Stomach smooth muscle (tissue), 2 donors: ENCODE data around the gene WNT7B.

Experiments used
- H3K27ac ChIP-seq: one replicate; pipeline ENCODE4 v1.7.0; 2013; ENCODE audit warnings: mild to moderate bottlenecking, low read length, inconsistent platforms
- H3K27me3 ChIP-seq, 2 donors: one replicate each; pipeline ENCODE4 v1.7.0; 2013; ENCODE audit warnings: low read length in 2 of 2; ENCODE audit not compliant: insufficient read depth in 2 of 2, control insufficient read depth in 1 of 2
- H3K36me3 ChIP-seq, 2 donors: one replicate each; pipeline ENCODE4 v1.7.0; 2013; ENCODE audit warnings: low read length in 2 of 2; ENCODE audit not compliant: control insufficient read depth in 2 of 2, insufficient read depth in 2 of 2
- H3K4me1 ChIP-seq: one replicate; pipeline ENCODE4 v1.7.0; 2013; ENCODE audit warnings: low read length; ENCODE audit not compliant: control insufficient read depth, insufficient read depth
- H3K4me3 ChIP-seq, 2 donors: one replicate each; pipeline ENCODE4 v1.7.0; 2013; ENCODE audit warnings: low read length in 2 of 2
- H3K9ac ChIP-seq, 2 donors: one replicate each; pipeline ENCODE4 v1.7.0; 2013; ENCODE audit warnings: low read length in 2 of 2, mild to moderate bottlenecking in 1 of 2
- H3K9me3 ChIP-seq, 2 donors: one replicate each; pipeline ENCODE4 v1.7.0; 2013; ENCODE audit warnings: low read length in 2 of 2; ENCODE audit not compliant: control insufficient read depth in 2 of 2
- donor health status: healthy.
- donor health status: Pancreatic carcinoma.

Gene WNT7B

GRCh38 chr22:45977003-45977411 lies at the start of gene WNT7B:
WNT7B (minus strand) TSS chr22:45977162; CDS start chr22:45976754, 408 bp downstream.
- Histone ChIP-seq H3K27me3 (peaks cover 57 to 64% of the 10 kb centered on the region in 2 donors), H3K4me1 (peaks cover 31% of the 10 kb centered on the region), H3K9ac (no peak within 1 kb of the TSS), H3K36me3 (no peaks in the 10 kb centered on the region), H3K27ac (no peak within 1 kb of the TSS), H3K9me3 (no peaks in the 10 kb centered on the region), H3K4me3 (peak within 1 kb of the TSS in 1 of 2 donors; percentile 57)

GRCh38 chr22:46025973-46026898 lies 49.3 kb upstream of the WNT7B start:
- Histone ChIP-seq H3K27me3 (no peaks in the 10 kb centered on the region), H3K36me3 (no peaks in the 10 kb centered on the region), H3K4me1 (peaks cover 21% of the 10 kb centered on the region), H3K27ac (peak overlapping the region; percentile 60), H3K9ac (peak overlapping the region; percentile 70 to 72), H3K9me3 (no peaks in the 10 kb centered on the region), H3K4me3 (peak overlapping the region; percentile 52 to 72)

- Histone ChIP-seq H3K4me1 (peaks cover 21% of the 10 kb centered on the region), H3K4me3 (no peak overlapping the region), H3K36me3 (no peaks in the 10 kb centered on the region), H3K27me3 (no peaks in the 10 kb centered on the region), H3K9ac (no peak overlapping the region), H3K27ac (no peak overlapping the region), H3K9me3 (no peaks in the 10 kb centered on the region)
Measured at GRCh38 chr22:46025225-46025972, 48.4 kb upstream of the WNT7B start.

DNA sequence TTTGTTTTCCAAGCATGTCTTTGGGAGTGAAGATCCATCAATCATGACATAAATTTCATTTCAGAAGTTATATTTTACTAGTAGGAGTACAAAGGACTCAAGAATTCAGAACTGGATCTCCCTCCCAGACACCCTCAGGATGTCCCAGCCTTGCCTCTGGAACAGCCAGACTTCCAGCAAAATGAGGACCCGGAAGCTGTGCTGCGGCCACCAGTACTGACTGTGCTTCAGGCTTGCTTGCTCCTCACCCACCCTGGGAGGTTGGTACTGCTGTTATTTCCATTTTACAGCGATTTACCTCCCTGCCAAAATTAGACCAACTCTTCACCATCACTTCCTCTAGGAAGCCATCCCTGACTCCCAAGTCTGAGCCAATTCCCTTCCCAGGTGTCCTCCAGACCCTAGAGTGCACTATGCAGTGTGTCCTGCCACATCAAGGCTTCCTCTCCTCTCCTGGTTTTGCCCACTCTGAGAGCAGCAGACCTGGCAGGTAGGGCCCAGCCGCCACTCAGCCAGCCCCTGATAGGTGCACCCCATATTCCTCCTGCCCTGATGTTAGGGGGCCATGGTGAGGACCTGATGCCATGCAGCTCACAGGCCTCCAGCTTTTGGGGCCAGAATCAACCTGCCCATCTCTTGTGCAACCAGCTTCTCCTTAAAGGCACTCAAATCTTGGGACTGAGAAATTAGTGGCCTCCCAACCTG lies 47.3 kb upstream of the WNT7B start:
- peak overlapping the region; percentile 37 for H3K27ac ChIP-seq
- H3K27me3 ChIP-seq = no peaks in the 10 kb centered on the region
- no peak overlapping the region for H3K4me3 ChIP-seq
- H3K4me1 ChIP-seq = peaks cover 21% of the 10 kb centered on the region
- peak overlapping the region in 1 of 2 donors; percentile 3 for H3K9ac ChIP-seq
- no peaks in the 10 kb centered on the region for H3K9me3 ChIP-seq
- H3K36me3 ChIP-seq = no peaks in the 10 kb centered on the region

DNA sequence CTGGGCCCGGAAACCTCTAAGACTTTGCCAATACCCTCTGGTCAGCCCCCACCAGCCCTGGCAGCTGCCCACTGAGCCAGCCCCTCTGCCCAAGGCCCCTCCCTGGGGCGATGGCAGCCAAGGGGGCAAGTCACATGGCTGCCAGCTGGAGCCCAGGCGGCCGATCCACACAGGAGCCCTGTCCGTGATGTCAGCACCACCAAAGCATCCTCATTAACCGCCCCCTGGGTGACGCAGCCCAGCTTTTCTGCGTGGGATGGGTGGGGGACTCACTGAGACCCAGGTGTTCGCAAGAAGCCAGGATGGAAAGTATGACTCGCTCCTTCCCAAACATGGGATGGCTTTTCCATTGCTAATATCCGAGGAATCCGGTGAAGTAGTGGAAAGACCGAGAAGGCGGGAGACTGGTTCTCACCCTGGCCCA lies 46.6 kb upstream of the WNT7B start:
- Histone ChIP-seq H3K9ac (peak overlapping the region in 1 of 2 donors; percentile 53), H3K27ac (peak overlapping the region; percentile 42), H3K27me3 (no peaks in the 10 kb centered on the region), H3K9me3 (no peaks in the 10 kb centered on the region), H3K4me1 (peaks cover 21% of the 10 kb centered on the region), H3K36me3 (no peaks in the 10 kb centered on the region), H3K4me3 (no peak overlapping the region)

DNA sequence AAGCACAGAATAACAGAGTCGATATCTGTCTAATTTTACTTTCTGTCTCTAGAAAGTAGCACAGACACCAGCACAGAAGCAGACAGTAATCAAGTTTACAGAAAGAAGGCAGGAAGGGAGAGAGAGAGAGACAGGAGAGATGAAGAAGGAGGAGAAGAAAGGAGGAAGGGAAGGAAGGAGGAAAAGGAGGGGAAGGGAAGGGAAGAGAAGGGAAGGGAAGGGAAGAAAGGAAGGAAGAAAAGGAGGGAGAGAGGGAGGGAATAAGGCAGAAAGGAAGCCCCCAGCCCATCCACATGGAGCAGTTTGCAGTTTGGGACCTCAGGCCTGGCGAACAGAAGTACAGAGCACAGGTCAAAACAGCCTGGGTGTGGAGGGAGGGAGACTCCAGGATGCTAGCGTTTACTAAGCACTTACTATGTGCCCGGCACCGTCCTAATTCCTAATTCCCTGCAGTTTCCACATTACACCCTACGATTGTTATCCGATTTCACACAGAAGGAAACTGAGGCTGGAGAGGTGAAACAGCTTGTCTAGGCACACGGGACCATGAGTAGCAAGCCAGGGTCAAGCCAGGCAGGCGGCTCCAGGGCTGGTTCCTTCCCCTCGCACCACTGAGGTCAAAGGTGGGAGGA lies 46.0 kb upstream of the WNT7B start:
- Histone ChIP-seq H3K4me1 (peaks cover 21% of the 10 kb centered on the region), H3K9ac (peak overlapping the region; percentile 38 to 53), H3K27ac (peak overlapping the region; percentile 42), H3K9me3 (no peaks in the 10 kb centered on the region), H3K36me3 (no peaks in the 10 kb centered on the region), H3K27me3 (no peaks in the 10 kb centered on the region), H3K4me3 (peak overlapping the region in 1 of 2 donors; percentile 7)

GRCh38 chr22:46021577-46021976 lies 44.6 kb upstream of the WNT7B start:
- Histone ChIP-seq H3K27ac (no peak overlapping the region), H3K27me3 (no peaks in the 10 kb centered on the region), H3K9me3 (no peaks in the 10 kb centered on the region), H3K36me3 (no peaks in the 10 kb centered on the region), H3K4me1 (peaks cover 10% of the 10 kb centered on the region), H3K9ac (no peak overlapping the region), H3K4me3 (no peak overlapping the region)

DNA sequence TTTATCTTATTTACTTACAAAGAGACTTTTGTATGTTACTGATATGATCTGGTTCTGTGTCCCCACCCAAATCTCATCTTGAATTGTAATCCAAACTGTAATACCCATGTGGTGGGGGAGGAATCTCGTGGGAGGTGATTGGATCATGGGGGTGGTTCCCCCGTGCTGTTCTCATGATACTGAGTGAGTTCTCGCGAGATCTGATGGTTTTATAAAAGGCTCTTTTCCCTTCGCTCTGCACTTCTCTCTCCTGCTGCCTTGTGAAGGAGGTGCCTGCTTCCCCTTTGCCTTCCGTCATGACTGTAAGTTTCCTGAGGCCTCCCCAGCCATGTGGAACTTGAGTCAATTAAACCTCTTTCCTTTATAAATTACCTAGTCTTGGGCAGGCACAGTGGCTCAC lies 42.4 kb upstream of the WNT7B start:
- Histone ChIP-seq H3K9ac (no peak overlapping the region), H3K4me1 (peaks cover 8% of the 10 kb centered on the region), H3K36me3 (no peaks in the 10 kb centered on the region), H3K27ac (no peak overlapping the region), H3K27me3 (no peaks in the 10 kb centered on the region), H3K4me3 (no peak overlapping the region), H3K9me3 (no peaks in the 10 kb centered on the region)

DNA sequence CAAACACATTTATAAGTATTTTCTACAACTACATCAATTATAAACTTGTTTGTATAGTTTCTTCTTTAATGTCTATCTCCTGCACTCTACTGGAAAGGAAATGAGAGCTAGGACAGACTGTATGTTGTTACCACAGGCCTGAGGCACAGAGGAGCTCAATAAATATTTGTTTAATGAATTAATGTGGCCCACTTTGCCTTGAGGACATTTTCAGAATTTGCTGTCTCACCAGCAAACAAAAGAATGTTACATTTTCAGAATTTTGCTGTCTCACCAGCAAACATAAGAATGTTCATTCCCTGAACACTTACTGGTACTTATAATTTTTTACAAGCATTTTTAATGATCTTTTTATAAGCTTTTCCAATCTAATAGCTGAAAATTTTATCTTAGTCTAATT lies 41.9 kb upstream of the WNT7B start:
- no peak overlapping the region for H3K9ac ChIP-seq
- H3K36me3 ChIP-seq = no peaks in the 10 kb centered on the region
- H3K9me3 ChIP-seq = no peaks in the 10 kb centered on the region
- H3K4me1 ChIP-seq = peaks cover 8% of the 10 kb centered on the region
- H3K4me3 ChIP-seq = no peak overlapping the region
- no peaks in the 10 kb centered on the region for H3K27me3 ChIP-seq
- H3K27ac ChIP-seq = no peak overlapping the region

GRCh38 chr22:46017166-46017565 lies 40.2 kb upstream of the WNT7B start:
- H3K9ac ChIP-seq = no peak overlapping the region
- peaks cover 18% of the 10 kb centered on the region for H3K4me1 ChIP-seq
- H3K27me3 ChIP-seq = no peaks in the 10 kb centered on the region
- H3K4me3 ChIP-seq = no peak overlapping the region
- no peaks in the 10 kb centered on the region for H3K9me3 ChIP-seq
- no peaks in the 10 kb centered on the region for H3K36me3 ChIP-seq
- no peak overlapping the region for H3K27ac ChIP-seq
